Ovary (tissue), 3 donors: ENCODE data around the gene TYW1.
"Not testable (repeated sequence)": the region's sequence is repeated elsewhere in the genome, so short reads cannot be mapped to it uniquely, and the experiment has no call there.

Experiments used
- CTCF ChIP-seq, 3 donors: fragments of 450-650 bp in 2 of 3; fragments of 200-600 bp in 1 of 3; IDR thresholded peaks; one replicate each; pipeline versions ENCODE4 v1.5.1 to v1.8.0; 2016 to 2022; ENCODE audit warnings: antibody characterized with exemption in 3 of 3, mild to moderate bottlenecking in 1 of 3
- POLR2A ChIP-seq: fragments of 450-650 bp; IDR thresholded peaks from one replicate; pipeline ENCODE4 v1.6.1; 2017; ENCODE audit warnings: antibody characterized with exemption, mild to moderate bottlenecking, moderate library complexity
- donor health status: DM: no; HTN: no; CAD: no.

- TF ChIP-seq CTCF (IDR thresholded peaks at IDR 0.05); POLR2A: not testable (repeated sequence)
These were observed 40.1 kb downstream of the TYW1 start for GRCh38 chr7:67036432-67037395.
